CD4-positive, alpha-beta T cell treated with Interleukin-6 for 4 hours (primary cell): Measurements from ENCODE around the gene SOX18.
"Not testable (repeated sequence)": the region's sequence is repeated elsewhere in the genome, so short reads cannot be mapped to it uniquely, and the experiment has no call there.

ENCODE experiments used
- DNase-seq: peaks from one replicate; pipeline ENCODE4 v3.0.0-alpha.2; 2020; ENCODE audit warnings: mixed read lengths

The SOX18 gene

DNA sequence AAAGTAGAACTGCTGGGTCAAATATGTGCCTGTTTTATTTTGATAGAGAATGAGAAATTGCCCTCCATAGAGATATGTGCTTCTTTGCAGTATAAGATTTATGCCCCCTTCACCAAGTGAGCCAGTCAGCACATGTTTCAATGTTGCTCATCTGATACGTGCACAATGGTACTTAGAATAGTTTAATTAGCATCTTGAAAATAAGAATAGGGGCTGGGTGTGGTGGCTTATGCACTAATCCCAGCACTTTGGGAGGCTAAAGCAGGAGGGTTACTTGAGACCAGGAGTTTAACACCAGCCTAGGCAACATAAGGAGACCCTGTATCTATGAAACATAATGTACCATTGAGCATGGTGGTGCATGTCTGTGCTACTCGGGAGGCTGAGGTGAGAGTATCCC is 33.8 kb downstream of the SOX18 start:
- DNase-seq: no peak

DNA sequence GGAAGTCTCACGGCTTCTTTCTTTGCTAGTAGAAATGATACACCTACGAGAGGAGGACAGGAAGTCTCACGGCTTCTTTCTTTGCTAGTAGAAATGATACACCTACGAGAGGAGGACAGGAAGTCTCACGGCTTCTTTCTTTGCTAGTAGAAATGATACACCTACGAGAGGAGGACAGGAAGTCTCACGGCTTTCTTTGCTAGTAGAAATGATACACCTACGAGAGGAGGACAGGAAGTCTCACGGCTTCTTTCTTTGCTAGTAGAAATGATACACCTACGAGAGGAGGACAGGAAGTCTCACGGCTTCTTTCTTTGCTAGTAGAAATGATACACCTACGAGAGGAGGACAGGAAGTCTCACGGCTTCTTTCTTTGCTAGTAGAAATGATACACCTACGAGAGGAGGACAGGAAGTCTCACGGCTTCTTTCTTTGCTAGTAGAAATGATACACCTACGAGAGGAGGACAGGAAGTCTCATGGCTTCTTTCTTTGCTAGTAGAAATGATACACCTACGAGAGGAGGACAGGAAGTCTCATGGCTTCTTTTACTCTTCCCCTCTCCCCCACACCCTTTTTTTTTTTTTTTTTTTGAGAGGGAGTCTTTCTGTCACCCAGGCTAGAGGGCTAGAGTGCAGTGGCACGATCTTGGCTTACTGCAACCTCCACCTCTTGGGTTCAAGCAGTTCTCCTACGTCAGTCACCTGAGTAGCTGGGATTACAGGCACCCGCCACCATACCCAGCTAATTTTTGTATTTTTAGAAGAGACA is 36.9 kb downstream of the SOX18 start:
- DNase-seq: not testable (repeated sequence)

DNA sequence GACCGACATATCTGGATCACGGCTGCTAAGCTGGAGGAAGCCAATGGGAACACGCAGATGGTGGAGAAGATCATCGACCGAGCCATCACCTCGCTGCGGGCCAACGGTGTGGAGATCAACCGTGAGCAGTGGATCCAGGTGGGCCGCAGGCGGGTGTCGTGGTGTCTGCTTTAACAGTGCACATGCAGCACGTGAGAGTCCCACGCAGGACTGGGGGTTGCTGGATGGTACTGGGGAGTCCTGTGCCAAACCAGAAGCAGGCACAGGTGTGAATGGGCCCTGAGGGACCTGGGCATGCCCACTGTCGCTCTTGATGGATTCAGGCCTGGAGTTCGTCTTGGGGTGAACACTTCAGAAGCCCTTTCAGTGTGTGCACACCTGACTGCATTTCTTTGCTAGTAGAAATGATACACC is 38.1 kb downstream of the SOX18 start:
- no peak for DNase-seq

DNA sequence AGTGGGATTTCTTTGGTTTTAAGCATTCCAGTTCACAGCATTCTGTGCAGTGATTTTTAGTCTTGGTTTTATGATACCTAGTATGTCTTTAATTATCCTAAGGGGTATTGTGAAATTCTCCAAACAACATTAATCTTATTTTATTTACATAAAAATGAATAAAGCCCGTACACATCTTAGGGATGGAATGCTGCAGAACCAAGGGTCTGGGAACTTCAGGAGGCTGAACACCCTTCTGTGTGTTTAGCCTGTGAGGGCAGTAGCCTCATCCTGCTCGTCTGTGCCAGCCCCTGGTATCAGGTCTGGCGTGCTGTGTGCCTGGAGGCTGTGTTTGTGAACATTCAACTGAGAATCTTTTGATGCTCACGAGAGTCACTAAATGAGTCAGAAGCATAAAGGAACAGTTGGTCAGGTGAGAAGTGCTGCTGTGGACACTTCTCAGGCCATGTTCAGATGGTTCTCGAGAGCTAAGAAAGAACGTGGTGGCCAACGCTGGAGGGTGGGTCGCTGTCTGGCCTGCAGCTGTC is 38.7 kb downstream of the SOX18 start:
- no peak for DNase-seq

DNA sequence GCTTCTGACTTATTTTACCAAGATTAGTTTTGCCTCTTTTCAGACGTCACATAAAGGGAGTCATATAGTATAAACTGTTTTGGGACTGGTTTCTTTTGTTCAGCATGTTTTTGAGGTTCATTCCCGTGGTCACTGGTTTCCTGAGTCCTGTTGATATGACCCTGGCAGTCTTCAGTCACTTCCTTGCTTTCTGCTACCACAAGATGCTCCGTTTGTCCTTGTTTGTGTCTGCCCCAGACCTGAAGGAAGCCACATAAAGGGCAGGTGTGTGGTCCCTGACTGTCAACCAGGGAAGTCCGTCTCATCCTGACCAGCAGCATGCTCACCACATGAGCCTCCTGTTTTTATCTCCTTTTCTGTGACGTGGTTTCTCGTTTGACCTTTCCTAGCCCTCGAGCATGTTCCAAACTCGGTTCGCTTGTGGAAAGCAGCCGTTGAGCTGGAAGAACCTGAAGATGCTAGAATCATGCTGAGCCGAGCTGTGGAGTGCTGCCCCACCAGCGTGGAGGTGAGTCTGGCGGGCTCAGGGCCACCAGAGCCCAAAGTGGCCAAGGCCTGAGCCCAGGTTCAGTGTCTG is 39.5 kb downstream of the SOX18 start:
- DNase-seq: no peak

DNA sequence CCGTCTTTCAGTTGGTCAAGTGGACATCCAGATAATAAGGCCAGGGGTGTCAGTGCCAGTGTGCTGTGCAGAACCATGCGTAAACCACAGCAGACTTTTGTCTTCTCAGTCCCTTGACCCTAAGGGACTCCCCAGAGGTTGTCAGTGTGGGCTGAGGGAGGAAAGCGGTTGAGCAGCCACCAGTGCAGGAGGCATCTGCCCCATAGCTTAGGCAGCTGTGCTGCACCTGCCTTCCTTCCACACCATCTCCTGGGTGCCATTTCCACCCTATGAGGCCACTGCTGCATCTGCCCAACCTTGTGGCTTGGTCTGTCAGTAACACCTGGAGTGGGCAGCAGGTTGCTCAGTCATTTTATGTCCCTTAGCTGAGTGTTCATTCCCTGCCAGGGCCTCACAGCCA is 42.5 kb downstream of the SOX18 start:
- DNase-seq: no peak

DNA sequence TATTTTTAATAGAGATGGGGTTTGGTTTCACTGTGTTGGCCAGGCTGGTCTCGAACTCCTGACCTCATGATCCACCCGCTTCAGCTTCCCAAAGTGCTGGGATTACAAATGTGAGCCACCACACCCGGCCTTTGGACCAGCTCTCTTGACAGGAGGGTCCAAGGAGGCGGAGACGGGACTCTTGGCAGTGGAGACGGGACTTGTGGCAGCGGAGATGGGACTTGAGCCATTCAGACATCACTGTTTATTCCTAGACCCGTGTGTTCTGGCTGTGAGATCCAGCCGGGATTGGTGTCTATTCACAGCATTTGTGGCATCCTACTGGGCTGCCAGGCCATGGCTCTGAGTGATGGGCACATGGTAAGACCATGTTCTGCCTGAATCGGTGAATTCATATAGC is 42.9 kb downstream of the SOX18 start:
- no peak for DNase-seq

DNA sequence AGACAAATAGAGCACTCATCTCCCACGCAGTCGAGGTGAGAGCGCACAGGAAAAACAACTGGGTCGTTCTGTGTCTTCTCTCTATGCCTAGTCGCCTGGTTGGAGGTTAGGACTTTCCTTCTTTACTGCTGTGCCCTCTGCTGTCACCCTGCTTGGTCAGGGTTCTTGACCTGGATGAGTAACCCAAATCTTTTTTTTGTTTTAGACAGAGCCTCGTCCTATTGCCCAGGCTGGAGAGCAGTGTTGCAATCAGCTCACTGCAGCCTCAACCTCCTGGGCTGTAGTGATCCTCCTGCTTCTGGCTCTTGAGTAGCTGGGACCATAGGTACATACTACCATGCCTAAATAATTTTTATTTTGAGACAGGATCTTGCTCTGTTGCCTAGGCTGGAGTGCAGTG is 44.0 kb downstream of the SOX18 start:
- no peak for DNase-seq

DNA sequence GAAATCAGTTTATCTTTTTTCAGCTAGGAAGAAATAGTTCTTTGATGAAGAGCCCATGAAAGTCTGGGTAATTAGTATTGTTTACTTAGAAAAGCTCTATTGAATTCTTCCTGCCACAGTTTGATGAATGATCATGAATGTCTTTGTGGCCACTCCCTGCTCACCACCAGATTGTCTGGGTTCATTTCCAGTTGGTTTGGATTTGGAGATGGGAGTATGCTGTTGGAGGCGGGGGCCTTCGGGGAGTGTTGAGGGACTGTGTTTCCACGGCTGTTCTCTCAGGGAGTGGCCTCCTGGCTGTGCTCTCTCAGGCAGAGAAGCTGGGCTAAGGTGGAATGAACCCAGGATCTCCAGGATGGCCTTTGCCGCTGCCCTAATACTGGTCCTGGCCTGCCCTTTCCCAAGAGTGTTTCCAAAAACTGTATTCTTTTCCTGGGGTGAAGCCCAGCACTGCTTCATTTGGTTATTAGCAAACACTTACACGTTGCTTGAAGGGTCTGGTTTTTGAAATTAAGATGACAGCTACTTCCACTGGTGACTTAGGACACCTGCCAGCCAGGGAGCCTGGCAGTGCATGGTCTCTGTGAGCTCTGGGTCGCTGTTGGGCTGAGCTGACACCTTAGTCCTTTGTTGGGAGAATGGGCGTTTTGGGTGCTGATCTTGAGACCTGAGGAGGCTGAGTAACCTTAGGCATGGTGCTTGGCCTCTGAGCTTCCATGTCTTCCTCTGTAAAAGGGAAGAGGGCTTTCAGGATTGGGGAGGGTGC is 45.3 kb downstream of the SOX18 start:
- no peak for DNase-seq

DNA sequence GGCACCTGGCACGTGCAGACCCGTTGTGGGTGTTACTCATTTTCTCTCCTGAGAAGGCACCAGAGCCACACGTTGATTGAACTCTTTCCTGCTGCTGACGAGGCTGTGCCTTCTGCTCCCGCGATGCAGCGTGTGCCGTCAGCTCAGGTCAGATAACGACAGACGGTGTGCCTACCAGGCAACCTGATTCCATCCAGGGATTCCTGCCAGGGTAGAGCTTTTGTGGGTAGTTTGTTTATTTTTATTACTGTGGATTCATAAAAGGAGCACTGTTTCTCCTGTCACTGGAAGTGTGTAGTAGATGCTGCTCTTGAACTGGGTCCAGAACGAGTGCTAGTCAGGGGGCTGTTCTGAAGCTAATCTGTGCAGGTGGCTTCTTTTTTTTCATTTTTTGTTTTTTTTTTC is 47.8 kb downstream of the SOX18 start:
- no peak for DNase-seq

DNA sequence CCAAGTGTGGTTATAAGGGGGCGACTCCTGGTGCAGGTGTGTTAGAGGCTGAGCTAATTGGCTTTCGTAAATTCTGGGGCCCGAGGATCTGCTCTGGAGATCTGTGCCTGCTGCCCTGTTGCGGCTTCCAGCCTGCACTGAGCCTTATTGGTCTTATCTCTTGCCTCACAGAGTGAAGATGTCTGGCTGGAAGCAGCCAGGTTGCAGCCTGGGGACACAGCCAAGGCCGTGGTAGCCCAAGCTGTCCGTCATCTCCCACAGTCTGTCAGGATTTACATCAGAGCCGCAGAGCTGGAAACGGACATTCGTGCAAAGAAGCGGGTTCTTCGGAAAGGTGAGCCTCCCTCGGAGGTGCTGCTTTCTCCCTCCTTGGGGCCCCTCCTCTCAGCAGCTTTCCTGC is 48.5 kb downstream of the SOX18 start:
- no peak for DNase-seq
